ENCODE data around the gene TPCN2. TPM values are rescaled to one million over a fixed set of nuclear protein-coding genes. Genes with fewer than 3 reads are reported as not detected.
"Not testable (repeated sequence)": the region's sequence is repeated elsewhere in the genome, so short reads cannot be mapped to it uniquely, and the experiment has no call there.

The TPCN2 gene
- total and polyA plus RNA-seq, 4 experiments from 2014 or later = 6.6 to 23.0 (median 14.8) TPM

DNA sequence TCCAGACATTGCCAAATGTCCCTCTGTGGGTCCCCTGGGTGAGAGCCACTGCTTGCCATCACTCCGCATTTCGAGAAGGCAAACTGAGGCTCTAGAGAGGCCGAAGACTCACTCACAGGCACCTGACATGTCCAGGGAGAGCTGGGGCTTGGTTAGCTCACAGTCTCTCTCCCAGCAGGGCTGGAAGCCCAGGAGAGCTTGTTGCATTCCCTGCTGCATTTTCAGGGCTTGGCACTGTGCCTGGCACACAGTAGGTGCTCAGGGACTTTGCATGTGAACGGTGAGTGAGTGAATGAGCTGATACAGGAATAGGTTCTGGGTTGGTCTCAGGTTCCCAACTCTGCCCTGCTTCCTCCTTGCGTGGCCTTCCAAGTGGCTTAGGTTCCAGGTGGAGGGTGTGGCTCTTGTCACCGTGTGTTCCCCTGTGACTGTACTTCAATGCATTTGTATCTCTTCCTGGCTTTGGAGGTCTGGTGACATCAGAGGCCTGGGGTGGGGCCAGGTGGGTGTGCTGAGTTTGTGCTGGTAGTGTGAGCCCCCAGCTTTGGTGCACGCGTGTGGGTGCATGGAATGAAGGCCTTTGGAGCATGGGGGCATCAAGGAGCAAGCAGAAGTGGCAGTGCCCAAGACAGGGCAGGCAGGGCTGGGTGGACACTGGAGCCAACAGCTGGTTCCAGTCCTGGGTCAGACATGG lies 88.6 kb downstream of the TPCN2 start:
- peaks cover 0 to 9% (median 0%) of the 10 kb centered on the region in 8 donors for H3K9me3 Mint-ChIP-seq

DNA sequence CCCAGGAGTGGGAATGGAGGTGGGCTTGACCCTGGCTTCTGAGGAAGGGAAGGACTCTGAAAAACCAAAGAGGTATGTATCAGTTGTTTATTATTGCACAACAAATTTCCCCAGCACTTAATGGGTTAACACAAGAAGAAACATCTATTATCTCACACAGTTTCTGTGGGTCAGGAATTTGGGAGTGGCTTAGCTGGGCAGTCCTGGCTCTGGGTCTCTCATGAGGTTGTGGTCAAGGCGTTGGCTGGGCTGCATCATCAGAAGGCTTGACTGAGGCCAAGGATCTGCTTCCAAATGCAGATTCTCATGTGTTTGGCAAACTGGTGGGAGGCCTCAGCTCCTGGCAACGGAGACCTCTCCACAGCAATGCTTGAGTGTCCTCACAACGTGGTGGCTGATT lies 89.5 kb downstream of the TPCN2 start:
- no peak overlapping the region for H3K27ac Mint-ChIP-seq
- no peaks in the 10 kb centered on the region for H3K9me3 ChIP-seq (ENCODE audit: control insufficient read depth in 1 of 2, low read length in 2 of 2)
- no peak for DNase-seq

More for the DNA sequence above, 88.6 kb downstream of the TPCN2 start:
- Histone ChIP-seq H3K27me3 (ENCODE audit: insufficient read depth, low read length) (no peaks in the 10 kb centered on the region), H3K4me1 (ENCODE audit: insufficient read depth, low read length) (no peaks in the 10 kb centered on the region), H3K9me3 (ENCODE audit: control insufficient read depth in 1 of 2, low read length in 2 of 2) (no peaks in the 10 kb centered on the region), H3K36me3 (ENCODE audit: insufficient read depth, low read length) (no peaks in the 10 kb centered on the region), H3K27ac (ENCODE audit: low read depth, low read length) (no peak overlapping the region), H3K4me3 (ENCODE audit: low read length in 2 of 2) (no peak overlapping the region)
- Mint-ChIP-seq H3K27ac (peak overlapping the region in 1 of 7 donors; percentile 60), H3K27me3 (peaks cover 0 to 2% of the 10 kb centered on the region in 2 donors), H3K36me3 (no peaks in the 10 kb centered on the region), H3K4me1 (peaks cover 0 to 1% (median 0%) of the 10 kb centered on the region in 4 donors), H3K4me3 (no peak overlapping the region)
- intact Hi-C loops (cut with micrococcal nuclease) = no loop called here
- ChIA-PET POLR2A (ENCODE audit: partially characterized antibody) (no interaction called here), CTCF (ENCODE audit: partially characterized antibody) (no interaction called here)
- DNase-seq = no peak

DNA sequence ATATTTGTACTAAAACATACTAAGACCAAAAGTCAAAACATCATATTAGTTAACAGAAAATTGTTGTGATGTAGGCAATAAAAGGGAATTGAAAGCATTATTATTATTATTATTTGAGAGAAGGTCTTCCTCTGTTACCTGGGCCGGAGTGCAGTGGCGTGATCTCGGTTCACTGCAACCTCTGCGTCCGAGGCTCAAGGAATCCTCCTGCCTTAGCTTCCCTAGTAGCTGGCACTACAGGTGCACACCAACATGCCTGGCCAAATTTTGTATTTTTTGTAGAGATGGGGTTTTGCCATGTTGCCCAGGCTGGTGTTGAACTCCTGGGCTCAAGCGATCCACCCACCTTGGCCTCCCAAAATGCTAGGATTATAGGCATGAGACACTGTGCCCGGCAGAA lies 91.4 kb downstream of the TPCN2 start:
- CTCF ChIA-PET (ENCODE audit: partially characterized antibody); DNase-seq; intact Hi-C loops (cut with micrococcal nuclease); H3K9me3 Mint-ChIP-seq; H3K4me3 ChIP-seq (ENCODE audit: low read length in 2 of 2); H3K27ac Mint-ChIP-seq; H3K4me1 ChIP-seq (ENCODE audit: insufficient read depth, low read length); H3K9me3 ChIP-seq (ENCODE audit: control insufficient read depth in 1 of 2, low read length in 2 of 2); H3K27ac ChIP-seq (ENCODE audit: low read depth, low read length); H3K27me3 ChIP-seq (ENCODE audit: insufficient read depth, low read length); H3K27me3 Mint-ChIP-seq; H3K36me3 ChIP-seq (ENCODE audit: insufficient read depth, low read length); H3K4me3 Mint-ChIP-seq; H3K4me1 Mint-ChIP-seq; H3K36me3 Mint-ChIP-seq; POLR2A ChIA-PET (ENCODE audit: partially characterized antibody): not testable (repeated sequence)

More for the DNA sequence above, 89.5 kb downstream of the TPCN2 start:
- Histone ChIP-seq H3K27me3 (ENCODE audit: insufficient read depth, low read length) (no peaks in the 10 kb centered on the region), H3K36me3 (ENCODE audit: insufficient read depth, low read length) (no peaks in the 10 kb centered on the region), H3K4me1 (ENCODE audit: insufficient read depth, low read length) (no peaks in the 10 kb centered on the region), H3K27ac (ENCODE audit: low read depth, low read length) (no peak overlapping the region), H3K4me3 (ENCODE audit: low read length in 2 of 2) (no peak overlapping the region)
- POLR2A ChIA-PET (ENCODE audit: partially characterized antibody) = no interaction called here
- CTCF ChIA-PET (ENCODE audit: partially characterized antibody) = no interaction called here
- Mint-ChIP-seq H3K9me3 (peaks cover 0 to 6% (median 0%) of the 10 kb centered on the region in 8 donors), H3K36me3 (no peaks in the 10 kb centered on the region), H3K27me3 (peaks cover 0 to 3% of the 10 kb centered on the region in 2 donors), H3K4me3 (no peak overlapping the region), H3K4me1 (peaks cover 0 to 1% (median 0%) of the 10 kb centered on the region in 4 donors)
- intact Hi-C loops (cut with micrococcal nuclease) = no loop called here

DNA sequence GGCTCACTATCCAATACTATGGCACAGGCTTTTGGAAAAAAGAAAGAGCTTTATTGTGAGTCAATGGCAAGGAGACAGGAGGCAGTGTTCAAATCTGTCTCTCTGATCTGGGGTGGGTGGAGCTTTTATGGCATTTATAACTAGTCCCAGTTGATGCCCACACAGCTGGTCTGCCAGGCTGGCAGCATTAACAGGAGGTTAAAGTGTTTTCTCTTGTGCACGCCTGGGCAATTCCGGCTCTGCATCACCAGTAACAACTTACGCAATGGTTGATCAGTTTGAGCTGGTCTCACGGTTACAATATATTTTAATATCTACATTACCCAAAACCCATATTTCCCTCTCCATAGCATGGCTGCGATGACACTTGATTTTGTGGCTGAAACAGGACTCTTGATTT lies 91.9 kb downstream of the TPCN2 start:
- CTCF ChIA-PET (ENCODE audit: partially characterized antibody) = no interaction called here
- DNase-seq = no peak
- H3K27me3 Mint-ChIP-seq = peaks cover 0 to 3% of the 10 kb centered on the region in 2 donors
- intact Hi-C loops (cut with micrococcal nuclease) = no loop called here
- peaks cover 0 to 9% (median 2%) of the 10 kb centered on the region in 8 donors for H3K9me3 Mint-ChIP-seq
- Histone ChIP-seq H3K27me3 (ENCODE audit: insufficient read depth, low read length) (no peaks in the 10 kb centered on the region), H3K36me3 (ENCODE audit: insufficient read depth, low read length) (no peaks in the 10 kb centered on the region), H3K27ac (ENCODE audit: low read depth, low read length) (no peak overlapping the region), H3K4me1 (ENCODE audit: insufficient read depth, low read length) (no peaks in the 10 kb centered on the region), H3K4me3 (ENCODE audit: low read length in 2 of 2) (no peak overlapping the region), H3K9me3 (ENCODE audit: control insufficient read depth in 1 of 2, low read length in 2 of 2) (no peaks in the 10 kb centered on the region)
- H3K36me3 Mint-ChIP-seq = peaks cover 0 to 1% of the 10 kb centered on the region in 2 donors
- no peak overlapping the region for H3K27ac Mint-ChIP-seq
- H3K4me1 Mint-ChIP-seq = peaks cover 0 to 1% (median 0%) of the 10 kb centered on the region in 4 donors
- no peak overlapping the region for H3K4me3 Mint-ChIP-seq
- POLR2A ChIA-PET (ENCODE audit: partially characterized antibody) = interaction anchor here (0.6 kb wide), 1 partner anchor 1056 kb away, joined by 3 read pairs; no protein-coding TSS in a partner anchor

DNA sequence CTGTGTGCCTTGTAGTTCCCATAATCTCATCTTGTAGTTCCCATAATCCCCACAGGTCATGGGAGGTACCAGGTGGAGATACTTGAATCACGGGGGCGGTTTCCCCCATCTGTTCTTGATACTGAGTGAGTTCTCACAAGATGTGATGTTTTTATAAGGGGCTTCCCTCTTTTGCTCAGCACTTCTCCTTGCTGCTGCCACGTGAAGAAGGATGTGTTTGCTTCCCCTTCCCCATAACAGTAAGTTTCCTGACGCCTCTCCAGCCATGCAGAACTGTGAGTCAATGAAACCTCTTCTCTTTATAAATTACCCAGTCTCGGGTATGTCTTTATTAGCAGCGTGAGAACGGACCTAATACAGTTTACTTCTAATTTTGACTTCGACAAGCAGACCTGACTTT lies 93.0 kb downstream of the TPCN2 start:
- peaks cover 0 to 6% of the 10 kb centered on the region in 2 donors for H3K27me3 Mint-ChIP-seq
- peaks cover 3 to 20% (median 13%) of the 10 kb centered on the region in 8 donors for H3K9me3 Mint-ChIP-seq
- no peak overlapping the region for H3K4me3 ChIP-seq (ENCODE audit: low read length in 2 of 2)
- H3K4me3 Mint-ChIP-seq = no peak overlapping the region
- POLR2A ChIA-PET (ENCODE audit: partially characterized antibody) = no interaction called here
- H3K4me1 Mint-ChIP-seq = peaks cover 0 to 1% (median 0%) of the 10 kb centered on the region in 4 donors
- no peaks in the 10 kb centered on the region for H3K4me1 ChIP-seq (ENCODE audit: insufficient read depth, low read length)
- intact Hi-C loops (cut with micrococcal nuclease) = no loop called here
- H3K27ac Mint-ChIP-seq = no peak overlapping the region
- H3K27ac ChIP-seq (ENCODE audit: low read depth, low read length) = no peak overlapping the region
- H3K36me3 ChIP-seq (ENCODE audit: insufficient read depth, low read length) = no peaks in the 10 kb centered on the region
- peaks cover 0 to 12% of the 10 kb centered on the region in 2 donors for H3K36me3 Mint-ChIP-seq
- H3K27me3 ChIP-seq (ENCODE audit: insufficient read depth, low read length) = no peaks in the 10 kb centered on the region
- H3K9me3 ChIP-seq (ENCODE audit: control insufficient read depth in 1 of 2, low read length in 2 of 2) = no peaks in the 10 kb centered on the region
- DNase-seq = no peak
- CTCF ChIA-PET (ENCODE audit: partially characterized antibody) = no interaction called here

DNA sequence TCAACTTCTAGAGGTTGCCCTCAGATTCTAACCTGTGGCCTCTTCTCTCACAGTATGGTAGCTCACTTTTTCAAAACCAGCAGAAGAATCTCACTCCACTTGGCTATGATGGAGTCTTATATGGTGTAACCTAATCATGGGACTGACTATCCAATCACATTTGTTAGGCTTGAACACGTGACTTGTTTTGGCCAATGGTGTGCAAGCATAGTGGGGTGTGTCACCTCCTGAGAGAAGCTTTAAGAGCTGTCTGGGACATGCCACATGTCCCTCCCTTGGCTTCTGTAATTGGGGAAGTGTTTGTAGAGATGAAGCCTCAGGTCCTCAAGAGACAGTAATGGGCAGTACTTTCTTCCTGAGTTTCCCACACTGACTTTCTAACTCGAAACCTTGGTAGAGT lies 94.2 kb downstream of the TPCN2 start:
- intact Hi-C loops (cut with micrococcal nuclease) = no loop called here

DNA sequence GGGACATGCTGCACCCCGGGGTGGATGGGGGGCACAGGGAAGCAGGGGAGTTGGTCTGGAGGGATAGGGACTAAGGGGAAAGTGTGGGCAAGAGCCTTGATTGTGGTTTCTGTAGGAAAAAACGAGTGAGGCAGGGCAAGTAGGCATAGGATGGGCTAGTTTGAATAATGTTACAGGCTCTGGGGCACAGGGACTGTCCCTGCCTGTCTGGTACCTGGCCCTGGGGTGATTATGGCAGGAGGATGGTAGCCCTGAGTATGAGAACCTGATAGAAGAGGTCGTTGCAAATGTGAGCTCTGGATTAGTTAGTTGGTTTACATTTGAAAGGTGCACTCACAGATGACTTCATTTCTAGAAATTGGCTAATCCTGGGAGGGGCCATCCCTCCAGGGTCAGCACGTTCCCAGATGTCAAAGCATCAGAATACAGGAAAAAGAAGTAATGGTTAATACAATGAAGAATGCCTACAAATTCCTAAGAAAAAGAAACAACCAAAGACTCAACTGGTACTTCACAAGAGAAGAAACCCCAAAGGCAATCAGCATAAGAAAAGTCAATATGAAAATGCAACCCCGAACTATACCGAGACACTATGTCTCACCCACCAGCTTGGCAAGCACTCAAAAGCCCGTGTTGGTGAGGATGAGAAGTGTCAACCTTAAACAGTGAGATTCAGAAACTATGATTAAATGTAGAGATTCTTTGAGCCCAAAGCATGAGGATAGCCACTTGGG lies 95.8 kb downstream of the TPCN2 start:
- peak overlapping the region in 1 of 7 donors; percentile 36 for H3K27ac Mint-ChIP-seq
- Histone ChIP-seq H3K4me3 (ENCODE audit: low read length in 2 of 2) (no peak overlapping the region), H3K36me3 (ENCODE audit: insufficient read depth, low read length) (no peaks in the 10 kb centered on the region), H3K9me3 (ENCODE audit: control insufficient read depth in 1 of 2, low read length in 2 of 2) (no peaks in the 10 kb centered on the region), H3K4me1 (ENCODE audit: insufficient read depth, low read length) (no peaks in the 10 kb centered on the region), H3K27ac (ENCODE audit: low read depth, low read length) (no peak overlapping the region), H3K27me3 (ENCODE audit: insufficient read depth, low read length) (no peaks in the 10 kb centered on the region)
- no peak for DNase-seq
- POLR2A ChIA-PET (ENCODE audit: partially characterized antibody) = no interaction called here
- peaks cover 6 to 31% (median 18%) of the 10 kb centered on the region in 8 donors for H3K9me3 Mint-ChIP-seq
- CTCF ChIA-PET (ENCODE audit: partially characterized antibody) = no interaction called here
- H3K4me1 Mint-ChIP-seq = peaks cover 0 to 1% (median 0%) of the 10 kb centered on the region in 4 donors
- H3K27me3 Mint-ChIP-seq = peaks cover 3 to 6% of the 10 kb centered on the region in 2 donors
- H3K4me3 Mint-ChIP-seq = no peak overlapping the region
- intact Hi-C loops (cut with micrococcal nuclease) = no loop called here
- peaks cover 3 to 15% of the 10 kb centered on the region in 2 donors for H3K36me3 Mint-ChIP-seq

More for the DNA sequence above, 94.2 kb downstream of the TPCN2 start:
- Mint-ChIP-seq H3K27me3 (peaks cover 0 to 6% of the 10 kb centered on the region in 2 donors), H3K27ac (no peak overlapping the region), H3K4me3 (no peak overlapping the region), H3K9me3 (peaks cover 3 to 27% (median 17%) of the 10 kb centered on the region in 8 donors), H3K4me1 (peaks cover 0 to 1% (median 0%) of the 10 kb centered on the region in 4 donors), H3K36me3 (peaks cover 0 to 12% of the 10 kb centered on the region in 2 donors)
- no peak for DNase-seq
- H3K27ac ChIP-seq (ENCODE audit: low read depth, low read length) = no peak overlapping the region
- H3K4me3 ChIP-seq (ENCODE audit: low read length in 2 of 2) = no peak overlapping the region
- CTCF ChIA-PET (ENCODE audit: partially characterized antibody) = no interaction called here
- H3K36me3 ChIP-seq (ENCODE audit: insufficient read depth, low read length) = no peaks in the 10 kb centered on the region
- no peaks in the 10 kb centered on the region for H3K4me1 ChIP-seq (ENCODE audit: insufficient read depth, low read length)
- no peaks in the 10 kb centered on the region for H3K27me3 ChIP-seq (ENCODE audit: insufficient read depth, low read length)
- POLR2A ChIA-PET (ENCODE audit: partially characterized antibody) = no interaction called here
- no peaks in the 10 kb centered on the region for H3K9me3 ChIP-seq (ENCODE audit: control insufficient read depth in 1 of 2, low read length in 2 of 2)

All from CD4-positive, alpha-beta memory T cell (primary cell).